IMR-90 (cell line): ENCODE results near the gene GTF2F1. TPM values are rescaled to one million over a fixed set of nuclear protein-coding genes. Genes with fewer than 3 reads are reported as not detected.

Source experiments
- ATAC-seq: fragments of 200-7000 bp; cut with Tn5 transposase; 2 replicates; pipeline ENCODE4 v1.9.1; 2020; ENCODE audit warnings: low read depth, mild to moderate bottlenecking, moderate library complexity
- BruUV-seq: library from RNA; stranded (reverse); fragments of 400-500 nt; replicated peaks from 2 replicates; lab custom pipeline; 2021; lab: Mats Ljungman, UMichigan
- CTCF ChIA-PET: fragments of 300-600 bp; formaldehyde crosslinking; extraction: SDS; loops from one replicate; lab custom pipeline; 2021; ENCODE audit warnings: antibody characterized with exemption; lab: Yijun Ruan, JAX
- POLR2A ChIA-PET: fragments of 300-600 bp; sonication (Branson Sonifier 250); formaldehyde crosslinking; loops from one replicate; lab custom pipeline; 2022; ENCODE audit warnings: antibody characterized with exemption; ENCODE audit not compliant: unreplicated experiment; lab: Charles Lee
- DNase-seq: peaks from one replicate; pipeline ENCODE4 v3.0.0; 2013
- H2AFZ ChIP-seq: replicated peaks from 2 replicates; pipeline ENCODE3; 2013; ENCODE audit warnings: low read length, mild to moderate bottlenecking; ENCODE audit not compliant: poor library complexity
- H2AK5ac ChIP-seq: 2 replicates; pipeline ENCODE4 v1.6.1; 2013; ENCODE audit warnings: low read depth, low read length, inconsistent platforms
- H2AK9ac ChIP-seq: replicated peaks from 2 replicates; pipeline ENCODE3; 2013; ENCODE audit warnings: mild to moderate bottlenecking, low read depth, low read length, moderate library complexity; ENCODE audit not compliant: poor library complexity
- H2BK120ac ChIP-seq: 2 replicates; pipeline ENCODE4 v1.6.1; 2013; ENCODE audit warnings: low read depth, low read length, inconsistent platforms
- H2BK15ac ChIP-seq: 3 replicates; pipeline ENCODE4 v1.6.1; 2013; ENCODE audit warnings: low read depth, low read length, inconsistent platforms
- H2BK20ac ChIP-seq: 2 replicates; pipeline ENCODE4 v1.6.1; 2013; ENCODE audit warnings: low read depth, mild to moderate bottlenecking, inconsistent platforms, low read length, moderate library complexity
- H2BK5ac ChIP-seq: 2 replicates; pipeline ENCODE4 v1.6.1; 2013; ENCODE audit warnings: mild to moderate bottlenecking, low read depth, low read length, inconsistent platforms; ENCODE audit not compliant: poor library complexity, severe bottlenecking
- H3K14ac ChIP-seq: replicated peaks from 2 replicates; pipeline ENCODE4 v1.6.1; 2013; ENCODE audit warnings: low read depth, low read length, inconsistent platforms
- H3K18ac ChIP-seq: 2 replicates; pipeline ENCODE4 v1.6.1; 2013; ENCODE audit warnings: low read depth, low read length, control low read depth
- H3K23ac ChIP-seq: 2 replicates; pipeline ENCODE4 v1.6.1; 2013; ENCODE audit warnings: low read depth, low read length, inconsistent platforms
- H3K27ac ChIP-seq: 2 replicates; pipeline ENCODE4 v1.5.1; 2013; ENCODE audit warnings: mild to moderate bottlenecking, control low read depth, low read length; ENCODE audit not compliant: insufficient read depth
- H3K27me3 ChIP-seq: 2 replicates; pipeline ENCODE4 v1.6.1; 2013; ENCODE audit warnings: low read length; ENCODE audit not compliant: control insufficient read depth, insufficient read depth
- H3K36me3 ChIP-seq: 2 replicates; pipeline ENCODE4 v1.6.1; 2013; ENCODE audit warnings: low read length, mixed read lengths; ENCODE audit not compliant: control insufficient read depth, insufficient read depth
- H3K4ac ChIP-seq: 2 replicates; pipeline ENCODE4 v1.6.1; 2013; ENCODE audit warnings: low read depth, low read length, inconsistent platforms
- H3K4me1 ChIP-seq: 2 replicates; pipeline ENCODE4 v1.6.1; 2013; ENCODE audit warnings: low read length, mixed read lengths; ENCODE audit not compliant: control insufficient read depth, insufficient read depth
- H3K4me2 ChIP-seq: 2 replicates; pipeline ENCODE4 v1.6.1; 2013; ENCODE audit warnings: low read depth, mild to moderate bottlenecking, control low read depth, low read length, moderate library complexity
- H3K4me3 ChIP-seq: 2 replicates; pipeline ENCODE4 v1.5.1; 2013; ENCODE audit warnings: low read depth, mild to moderate bottlenecking, control low read depth, low read length, moderate library complexity; ENCODE audit not compliant: insufficient read depth
- H3K56ac ChIP-seq: 2 replicates; pipeline ENCODE4 v1.6.1; 2013; ENCODE audit warnings: low read length, inconsistent platforms; ENCODE audit not compliant: insufficient read depth; ENCODE audit errors: extremely low read depth
- H3K79me1 ChIP-seq, 2 experiments: 2 replicates each; pipeline ENCODE4 v1.6.1; 2013; ENCODE audit warnings: low read length in 2 of 2, inconsistent platforms in 1 of 2, low read depth in 1 of 2
- H3K9ac ChIP-seq: 2 replicates; pipeline ENCODE4 v1.6.1; 2013; ENCODE audit warnings: low read depth, low read length, control low read depth
- H3K9me1 ChIP-seq: 2 replicates; pipeline ENCODE4 v1.6.1; 2013; ENCODE audit warnings: low read length, inconsistent platforms; ENCODE audit not compliant: insufficient read depth
- H3K9me3 ChIP-seq: 2 replicates; pipeline ENCODE4 v1.6.1; 2013; ENCODE audit warnings: low read length; ENCODE audit not compliant: control insufficient read depth, insufficient read depth
- H4K20me1 ChIP-seq: 2 replicates; pipeline ENCODE4 v1.6.1; 2013; ENCODE audit warnings: low read length, inconsistent platforms; ENCODE audit not compliant: insufficient read depth
- H4K5ac ChIP-seq: 2 replicates; pipeline ENCODE4 v1.6.1; 2013; ENCODE audit warnings: mild to moderate bottlenecking, low read depth, low read length, control low read depth
- H4K8ac ChIP-seq, 2 experiments: 2 replicates each; pipeline ENCODE4 v1.6.1; 2013; ENCODE audit warnings: low read depth in 2 of 2, low read length in 2 of 2, control low read depth in 1 of 2, inconsistent platforms in 1 of 2
- H4K91ac ChIP-seq: 2 replicates; pipeline ENCODE4 v1.6.1; 2013; ENCODE audit warnings: low read depth, low read length, inconsistent platforms; ENCODE audit not compliant: insufficient read depth
- RFX5 ChIP-seq: IDR thresholded peaks from 2 replicates; pipeline ENCODE4 v1.8.0; 2012; ENCODE audit warnings: low read depth, mild to moderate bottlenecking, low read length, moderate library complexity
- WGBS, 2 experiments: methylation state at CpG; one replicate each; pipeline versions ENCODE4 v1.1.5 to v1.1.7; 2013; ENCODE audit warnings: missing lambda C conversion rate in 2 of 2; ENCODE audit not compliant: insufficient read length in 1 of 2; ENCODE audit errors: extremely low coverage in 2 of 2; 5-methylcytosine and 5-hydroxymethylcytosine counted together
- dilution Hi-C: fragments of 300-500 bp; cut with HindIII; formaldehyde crosslinking; loops from one replicate; pipeline ENCODE4 v1.14.3; 2018; ENCODE audit warnings: low sequenced_read_pairs; ENCODE audit not compliant: unreplicated experiment
- in situ Hi-C: fragments of 300-500 bp; cut with MboI; formaldehyde crosslinking; loops from 3 replicates; pipeline ENCODE4 v1.14.3; 2019; ENCODE audit warnings: low sequenced_read_pairs, inconsistent platforms, mixed read lengths
- intact Hi-C: fragments of 100-400 bp; cut with micrococcal nuclease; formaldehyde crosslinking; loops from 2 replicates; pipeline ENCODE4 v1.10.0; 2022
- polyA plus RNA-seq, 3 experiments: library from polyadenylated mRNA; depleted of rRNA; stranded (reverse); fragments of >200 nt; gene quantifications; 2 replicates each; pipeline ENCODE4 v1.2.3, GENCODE V29; 2012; ENCODE audit warnings: low replicate concordance in 1 of 3
- total RNA-seq: library from RNA; depleted of rRNA; stranded (reverse); fragments of >200 nt; gene quantifications from 2 replicates; pipeline ENCODE4 v1.2.3, GENCODE V29; 2012
- TF ChIP-seq, protein P1 (sequence below): fragments of 150-350 bp; IDR thresholded peaks from 2 replicates; pipeline ENCODE4 v1.6.1; 2017; ENCODE audit warnings: mild to moderate bottlenecking, antibody characterized with exemption, low read length, low read depth

GTF2F1 gene
- total and polyA plus RNA-seq, 2 of the 4 experiments (the other 2 are of a cell fraction) = 43.7 to 51.4 TPM

DNA sequence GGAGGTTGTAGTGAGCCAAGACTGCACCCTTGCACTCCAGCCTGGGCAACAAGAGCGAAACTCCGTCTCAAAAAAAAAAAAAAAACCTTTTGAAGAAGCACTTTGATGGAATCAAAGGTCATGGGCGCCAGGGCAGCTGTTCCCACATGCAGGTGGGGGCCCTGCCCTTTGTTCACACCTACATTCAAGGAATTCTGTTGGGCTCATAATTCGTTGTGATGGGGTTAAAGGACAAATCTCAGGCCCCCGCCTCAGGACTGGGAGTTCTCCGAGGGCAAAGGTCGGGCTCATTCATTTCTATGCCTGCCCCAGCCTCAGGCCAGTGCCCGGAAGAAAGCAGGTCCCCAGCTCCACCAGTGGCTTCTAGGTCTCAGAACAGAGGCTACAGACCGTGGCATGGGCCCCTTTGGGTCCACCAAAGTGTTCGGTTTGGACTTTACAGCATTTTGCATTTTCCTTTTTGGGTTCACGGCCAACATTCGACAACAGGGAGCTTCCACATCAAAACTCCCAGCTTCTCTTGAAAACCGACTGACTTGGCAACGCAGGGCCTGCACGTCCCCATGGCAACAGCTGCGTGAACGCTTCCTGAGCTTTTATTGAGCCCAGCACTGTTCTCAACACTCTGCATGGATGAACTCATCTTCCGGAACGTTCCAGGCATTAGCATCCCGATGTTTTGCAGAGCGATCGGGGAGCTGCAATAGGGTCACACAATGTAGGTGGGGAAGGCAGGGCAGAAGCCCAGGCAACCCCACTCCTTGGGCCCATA lies 10.1 kb upstream of the GTF2F1 start:
- no TSS peak for BruUV-seq
- ChIA-PET CTCF (no interaction called here), POLR2A (no interaction called here)
- no peaks in the 10 kb centered on the region for H3K79me1 ChIP-seq
- no peak overlapping the region; the same call in 1 of the 2 replicates for H3K23ac ChIP-seq
- no peaks in the 10 kb centered on the region for H3K27me3 ChIP-seq
- H3K4ac ChIP-seq = no peak overlapping the region
- no peaks in the 10 kb centered on the region for H3K9me3 ChIP-seq
- in situ Hi-C loops = no loop called here
- no peak overlapping the region for H3K56ac ChIP-seq
- no peak overlapping the region for H4K91ac ChIP-seq
- no peak overlapping the region for H3K4me3 ChIP-seq
- H4K20me1 ChIP-seq = no peaks in the 10 kb centered on the region
- H3K9me1 ChIP-seq = no peaks in the 10 kb centered on the region; the same call in 1 of the 2 replicates
- no peak overlapping the region for H4K5ac ChIP-seq
- no peak overlapping the region for H3K4me2 ChIP-seq
- peak; percentile 84 for TF ChIP-seq RFX5
- TF ChIP-seq, protein P1, sequence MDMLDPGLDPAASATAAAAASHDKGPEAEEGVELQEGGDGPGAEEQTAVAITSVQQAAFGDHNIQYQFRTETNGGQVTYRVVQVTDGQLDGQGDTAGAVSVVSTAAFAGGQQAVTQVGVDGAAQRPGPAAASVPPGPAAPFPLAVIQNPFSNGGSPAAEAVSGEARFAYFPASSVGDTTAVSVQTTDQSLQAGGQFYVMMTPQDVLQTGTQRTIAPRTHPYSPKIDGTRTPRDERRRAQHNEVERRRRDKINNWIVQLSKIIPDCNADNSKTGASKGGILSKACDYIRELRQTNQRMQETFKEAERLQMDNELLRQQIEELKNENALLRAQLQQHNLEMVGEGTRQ = no peak
- no peak overlapping the region for H2AK5ac ChIP-seq
- H2AK9ac ChIP-seq = peak overlapping the region; percentile 55
- H2BK20ac ChIP-seq = 0 out of 2 replicates have a peak overlapping the region, but pooled peaks have one; percentile 24
- H2BK120ac ChIP-seq = no peak overlapping the region
- no peaks in the 10 kb centered on the region for H3K4me1 ChIP-seq
- intact Hi-C loops = no loop called here
- H3K27ac ChIP-seq = no peak overlapping the region
- no peak overlapping the region for H3K14ac ChIP-seq
- dilution Hi-C loops = no loop called here
- H3K9ac ChIP-seq = no peak overlapping the region
- DNase-seq (peak; percentile 52), ATAC-seq (peak; percentile 77)
- H2BK5ac ChIP-seq = no peak overlapping the region
- no peaks in the 10 kb centered on the region for H3K36me3 ChIP-seq
- no peak overlapping the region for H2BK15ac ChIP-seq
- H3K18ac ChIP-seq = no peak overlapping the region
- H2AFZ ChIP-seq = peak overlapping the region; percentile 34
- peak overlapping the region in 1 of 2 experiments; percentile 5; a peak in 1 of 4 replicates for H4K8ac ChIP-seq
- WGBS, 2 experiments = 54% methylated on average over 8 of the region's 22 CpGs; no CpG with 5 or more reads in 1 of the 2 experiments
